Measurements from ENCODE around the gene CCDC102A. TPM values are rescaled to one million over a fixed set of nuclear protein-coding genes. Genes with fewer than 3 reads are reported as not detected.

Gene CCDC102A
- total and polyA plus RNA-seq, 2 of the 13 experiments (the other 11 are each of a cell fraction or from before 2014, with no cell fraction given): 2.1 to 2.8 TPM

- TF ChIP-seq, protein P1, sequence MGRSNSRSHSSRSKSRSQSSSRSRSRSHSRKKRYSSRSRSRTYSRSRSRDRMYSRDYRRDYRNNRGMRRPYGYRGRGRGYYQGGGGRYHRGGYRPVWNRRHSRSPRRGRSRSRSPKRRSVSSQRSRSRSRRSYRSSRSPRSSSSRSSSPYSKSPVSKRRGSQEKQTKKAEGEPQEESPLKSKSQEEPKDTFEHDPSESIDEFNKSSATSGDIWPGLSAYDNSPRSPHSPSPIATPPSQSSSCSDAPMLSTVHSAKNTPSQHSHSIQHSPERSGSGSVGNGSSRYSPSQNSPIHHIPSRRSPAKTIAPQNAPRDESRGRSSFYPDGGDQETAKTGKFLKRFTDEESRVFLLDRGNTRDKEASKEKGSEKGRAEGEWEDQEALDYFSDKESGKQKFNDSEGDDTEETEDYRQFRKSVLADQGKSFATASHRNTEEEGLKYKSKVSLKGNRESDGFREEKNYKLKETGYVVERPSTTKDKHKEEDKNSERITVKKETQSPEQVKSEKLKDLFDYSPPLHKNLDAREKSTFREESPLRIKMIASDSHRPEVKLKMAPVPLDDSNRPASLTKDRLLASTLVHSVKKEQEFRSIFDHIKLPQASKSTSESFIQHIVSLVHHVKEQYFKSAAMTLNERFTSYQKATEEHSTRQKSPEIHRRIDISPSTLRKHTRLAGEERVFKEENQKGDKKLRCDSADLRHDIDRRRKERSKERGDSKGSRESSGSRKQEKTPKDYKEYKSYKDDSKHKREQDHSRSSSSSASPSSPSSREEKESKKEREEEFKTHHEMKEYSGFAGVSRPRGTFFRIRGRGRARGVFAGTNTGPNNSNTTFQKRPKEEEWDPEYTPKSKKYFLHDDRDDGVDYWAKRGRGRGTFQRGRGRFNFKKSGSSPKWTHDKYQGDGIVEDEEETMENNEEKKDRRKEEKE (IDR thresholded peaks at IDR 0.05): no peak
- TF ChIP-seq HNRNPLL (IDR thresholded peaks at IDR 0.05; ENCODE audit: low read depth, low read length, poor library complexity, severe bottlenecking) (no peak), GTF2F1 (IDR thresholded peaks at IDR 0.05; ENCODE audit: low read length) (no peak), FOXK2 (IDR thresholded peaks at IDR 0.05) (no peak), MIXL1 (CRISPR knock-in tag; IDR thresholded peaks at IDR 0.05) (no peak), ZNF878 (CRISPR knock-in tag; IDR thresholded peaks at IDR 0.05) (no peak)
- TF ChIP-seq, protein P2, sequence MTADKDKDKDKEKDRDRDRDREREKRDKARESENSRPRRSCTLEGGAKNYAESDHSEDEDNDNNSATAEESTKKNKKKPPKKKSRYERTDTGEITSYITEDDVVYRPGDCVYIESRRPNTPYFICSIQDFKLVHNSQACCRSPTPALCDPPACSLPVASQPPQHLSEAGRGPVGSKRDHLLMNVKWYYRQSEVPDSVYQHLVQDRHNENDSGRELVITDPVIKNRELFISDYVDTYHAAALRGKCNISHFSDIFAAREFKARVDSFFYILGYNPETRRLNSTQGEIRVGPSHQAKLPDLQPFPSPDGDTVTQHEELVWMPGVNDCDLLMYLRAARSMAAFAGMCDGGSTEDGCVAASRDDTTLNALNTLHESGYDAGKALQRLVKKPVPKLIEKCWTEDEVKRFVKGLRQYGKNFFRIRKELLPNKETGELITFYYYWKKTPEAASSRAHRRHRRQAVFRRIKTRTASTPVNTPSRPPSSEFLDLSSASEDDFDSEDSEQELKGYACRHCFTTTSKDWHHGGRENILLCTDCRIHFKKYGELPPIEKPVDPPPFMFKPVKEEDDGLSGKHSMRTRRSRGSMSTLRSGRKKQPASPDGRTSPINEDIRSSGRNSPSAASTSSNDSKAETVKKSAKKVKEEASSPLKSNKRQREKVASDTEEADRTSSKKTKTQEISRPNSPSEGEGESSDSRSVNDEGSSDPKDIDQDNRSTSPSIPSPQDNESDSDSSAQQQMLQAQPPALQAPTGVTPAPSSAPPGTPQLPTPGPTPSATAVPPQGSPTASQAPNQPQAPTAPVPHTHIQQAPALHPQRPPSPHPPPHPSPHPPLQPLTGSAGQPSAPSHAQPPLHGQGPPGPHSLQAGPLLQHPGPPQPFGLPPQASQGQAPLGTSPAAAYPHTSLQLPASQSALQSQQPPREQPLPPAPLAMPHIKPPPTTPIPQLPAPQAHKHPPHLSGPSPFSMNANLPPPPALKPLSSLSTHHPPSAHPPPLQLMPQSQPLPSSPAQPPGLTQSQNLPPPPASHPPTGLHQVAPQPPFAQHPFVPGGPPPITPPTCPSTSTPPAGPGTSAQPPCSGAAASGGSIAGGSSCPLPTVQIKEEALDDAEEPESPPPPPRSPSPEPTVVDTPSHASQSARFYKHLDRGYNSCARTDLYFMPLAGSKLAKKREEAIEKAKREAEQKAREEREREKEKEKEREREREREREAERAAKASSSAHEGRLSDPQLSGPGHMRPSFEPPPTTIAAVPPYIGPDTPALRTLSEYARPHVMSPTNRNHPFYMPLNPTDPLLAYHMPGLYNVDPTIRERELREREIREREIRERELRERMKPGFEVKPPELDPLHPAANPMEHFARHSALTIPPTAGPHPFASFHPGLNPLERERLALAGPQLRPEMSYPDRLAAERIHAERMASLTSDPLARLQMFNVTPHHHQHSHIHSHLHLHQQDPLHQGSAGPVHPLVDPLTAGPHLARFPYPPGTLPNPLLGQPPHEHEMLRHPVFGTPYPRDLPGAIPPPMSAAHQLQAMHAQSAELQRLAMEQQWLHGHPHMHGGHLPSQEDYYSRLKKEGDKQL (CRISPR knock-in tag; IDR thresholded peaks at IDR 0.05; ENCODE audit: low read depth): no peak
Measured at GRCh38 chr16:57562066-57562465, 25.7 kb upstream of the CCDC102A start (continued).

All from HepG2 (cell line).